ENCODE results near the gene GRIK2. TPM values are rescaled to one million over a fixed set of nuclear protein-coding genes. Genes with fewer than 3 reads are reported as not detected.

Gene GRIK2
- total RNA-seq, 1 donor from 2014 or later: not detected

DNA sequence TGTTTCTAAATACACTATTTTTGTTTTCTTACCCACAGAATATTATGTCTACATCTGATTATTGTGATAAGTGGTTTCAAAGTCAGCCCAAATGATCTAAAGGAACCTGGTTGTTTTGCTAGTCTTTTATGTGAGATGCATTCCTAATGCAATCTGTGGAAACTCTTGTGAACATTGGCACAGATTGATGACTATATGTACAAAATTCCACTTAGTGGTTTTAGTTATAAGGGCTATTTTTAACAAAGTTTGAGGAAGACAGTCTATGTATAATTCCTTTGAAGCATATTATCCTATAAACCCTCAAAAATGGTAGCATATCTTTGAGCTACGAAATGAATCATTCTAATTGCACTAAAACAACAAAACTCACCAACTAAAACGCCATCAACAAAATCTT is 140.9 kb downstream of the GRIK2 start:
- intact Hi-C loops (cut with micrococcal nuclease): no loop called here

GRCh38 chr6:101534821-101535220 is 141.3 kb downstream of the GRIK2 start:
- intact Hi-C loops (cut with micrococcal nuclease): no loop called here

GRCh38 chr6:101537753-101538316 is 144.3 kb downstream of the GRIK2 start:
- intact Hi-C loops (cut with micrococcal nuclease): no loop called here

GRCh38 chr6:101539510-101540245 is 146.2 kb downstream of the GRIK2 start:
- intact Hi-C loops (cut with micrococcal nuclease): no loop called here

- intact Hi-C loops (cut with micrococcal nuclease): no loop called here
Measured at GRCh38 chr6:101541894-101542293, 148.4 kb downstream of the GRIK2 start.

DNA sequence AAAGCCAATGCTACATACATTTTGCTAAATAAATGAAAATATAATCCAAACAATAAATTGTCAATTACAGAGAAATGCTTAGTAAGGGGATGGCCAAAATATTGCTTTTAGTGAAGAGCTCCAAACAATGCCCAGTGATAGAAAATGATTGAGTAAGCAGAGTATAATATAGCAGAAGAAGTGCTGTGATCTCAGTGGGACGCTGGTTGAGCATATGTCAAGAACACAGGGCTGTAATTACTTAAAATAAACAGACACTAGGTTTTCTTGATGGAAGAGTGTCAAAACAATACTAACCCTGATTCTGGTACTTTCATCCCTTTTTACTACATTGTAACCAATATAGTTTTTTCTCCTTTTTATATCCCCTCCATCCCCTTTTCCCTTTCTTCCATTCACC is 150.3 kb downstream of the GRIK2 start:
- intact Hi-C loops (cut with micrococcal nuclease): no loop called here

DNA sequence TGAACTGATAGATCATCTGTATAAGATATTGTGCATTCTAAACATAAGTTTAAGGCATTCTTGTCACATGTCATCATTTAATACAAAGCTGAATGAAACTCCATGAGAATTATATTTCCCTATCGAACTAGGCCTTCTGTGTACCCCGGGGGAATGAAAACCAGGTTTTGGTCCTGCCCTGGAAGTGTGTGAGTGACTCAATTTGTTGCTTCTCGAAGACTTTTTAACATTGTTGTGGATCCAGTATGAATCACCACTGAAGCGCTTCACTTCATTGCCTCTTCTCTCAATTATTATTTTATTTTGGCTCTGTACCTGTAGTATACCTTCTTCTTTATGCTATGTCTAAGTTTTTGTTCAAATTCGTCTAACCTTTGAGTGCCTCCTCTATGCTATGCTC is 150.8 kb downstream of the GRIK2 start:
- intact Hi-C loops (cut with micrococcal nuclease): no loop called here

- intact Hi-C loops (cut with micrococcal nuclease): no loop called here
Measured at GRCh38 chr6:101545191-101545590, 151.7 kb downstream of the GRIK2 start.

DNA sequence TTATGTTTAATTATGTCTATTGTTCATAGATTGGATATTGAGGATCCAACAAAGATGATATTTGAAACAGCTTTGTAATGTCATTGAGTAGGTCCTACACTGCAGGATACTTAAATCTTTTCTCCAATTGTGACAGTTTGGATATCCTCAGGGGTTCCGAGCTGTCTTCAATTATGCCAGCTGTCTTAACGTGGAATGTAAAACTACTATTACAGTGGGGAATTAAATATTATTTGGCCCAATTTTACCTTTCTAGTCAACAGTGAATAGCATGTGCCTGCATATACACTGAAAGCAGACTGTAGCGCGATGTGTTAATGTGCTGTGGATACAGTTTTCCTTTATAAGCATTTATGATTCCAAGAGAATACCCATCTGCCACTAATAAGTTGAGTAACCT is 156.9 kb downstream of the GRIK2 start:
- intact Hi-C loops (cut with micrococcal nuclease): no loop called here

DNA sequence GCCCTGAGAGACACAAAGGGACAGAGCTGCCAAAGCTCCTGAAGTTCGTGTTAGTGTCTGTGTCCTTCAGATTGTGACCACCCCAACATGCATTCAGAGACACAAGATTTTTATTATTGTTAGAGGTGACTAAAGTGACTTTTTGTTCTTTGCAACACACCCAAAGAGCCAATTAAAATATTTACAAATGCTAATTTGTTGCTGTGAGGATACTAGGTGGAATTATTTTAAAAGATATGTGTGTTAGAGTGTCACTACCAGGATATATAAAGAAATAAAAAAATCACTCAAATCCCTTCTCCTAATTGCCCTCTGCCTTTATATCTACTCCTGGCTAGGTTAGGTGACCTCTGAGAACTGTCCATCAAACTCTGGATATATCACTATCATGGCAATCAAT is 160.7 kb downstream of the GRIK2 start:
- intact Hi-C loops (cut with micrococcal nuclease): no loop called here

- intact Hi-C loops (cut with micrococcal nuclease): no loop called here
Measured at GRCh38 chr6:101558712-101559111, 165.2 kb downstream of the GRIK2 start.

DNA sequence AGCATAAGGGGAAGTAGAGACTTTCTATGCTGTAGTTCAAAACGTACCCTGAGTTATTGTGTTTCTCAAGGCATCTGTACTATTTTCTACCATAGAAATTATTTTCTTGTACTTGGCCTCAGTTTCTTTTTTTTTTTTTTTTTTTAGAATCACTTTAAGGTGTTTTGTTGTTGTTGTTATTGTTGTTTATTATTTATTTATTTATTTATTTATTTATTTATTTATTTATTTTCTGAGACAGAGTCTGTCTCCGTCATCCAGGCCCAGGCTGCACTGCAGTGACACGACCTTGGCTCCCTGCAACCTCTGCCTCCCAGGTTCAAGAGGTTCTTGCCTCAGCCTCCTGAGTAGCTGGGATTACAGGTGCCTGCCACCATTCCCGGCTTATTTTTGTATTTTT is 179.1 kb downstream of the GRIK2 start:
- intact Hi-C loops (cut with micrococcal nuclease): no loop called here

DNA sequence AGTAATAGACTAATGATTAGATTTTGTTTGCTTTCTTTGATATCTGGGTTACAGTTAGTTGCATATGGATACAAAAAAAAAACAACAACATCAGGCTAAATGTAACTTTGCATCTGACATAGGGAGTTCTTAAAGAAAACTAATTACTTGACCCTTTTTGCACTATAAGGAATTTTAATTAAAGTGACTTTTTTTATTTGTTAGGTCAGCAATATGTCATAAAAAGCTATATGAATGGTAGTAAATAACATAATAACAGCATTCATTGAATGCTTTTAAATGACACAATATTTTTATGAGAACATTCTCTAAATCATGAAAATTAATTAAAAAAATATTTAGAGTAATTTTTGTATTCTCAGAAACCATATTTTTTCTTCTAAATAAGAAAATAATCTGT is 183.6 kb downstream of the GRIK2 start:
- intact Hi-C loops (cut with micrococcal nuclease): no loop called here

DNA sequence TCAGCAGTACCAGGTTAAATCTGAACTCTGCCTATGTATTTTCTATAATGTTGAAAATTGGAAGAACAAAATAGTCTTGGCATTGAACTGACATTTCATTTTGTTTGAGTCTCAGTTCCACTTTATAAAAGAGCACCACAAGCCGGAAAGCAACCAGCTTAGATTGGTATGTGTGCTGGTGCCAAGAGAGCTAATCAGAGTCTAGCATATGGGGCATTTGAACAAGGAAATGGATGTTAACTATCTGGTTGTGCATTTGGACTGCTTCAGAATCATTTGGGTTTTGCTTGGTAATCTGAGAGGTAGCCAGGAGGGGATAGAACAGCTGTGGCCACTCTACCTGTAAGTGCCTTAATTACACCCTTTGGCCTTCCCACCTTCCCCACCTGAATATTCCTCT is 184.8 kb downstream of the GRIK2 start:
- intact Hi-C loops (cut with micrococcal nuclease): no loop called here

GRCh38 chr6:101582792-101583191 is 189.3 kb downstream of the GRIK2 start:
- intact Hi-C loops (cut with micrococcal nuclease): no loop called here

DNA sequence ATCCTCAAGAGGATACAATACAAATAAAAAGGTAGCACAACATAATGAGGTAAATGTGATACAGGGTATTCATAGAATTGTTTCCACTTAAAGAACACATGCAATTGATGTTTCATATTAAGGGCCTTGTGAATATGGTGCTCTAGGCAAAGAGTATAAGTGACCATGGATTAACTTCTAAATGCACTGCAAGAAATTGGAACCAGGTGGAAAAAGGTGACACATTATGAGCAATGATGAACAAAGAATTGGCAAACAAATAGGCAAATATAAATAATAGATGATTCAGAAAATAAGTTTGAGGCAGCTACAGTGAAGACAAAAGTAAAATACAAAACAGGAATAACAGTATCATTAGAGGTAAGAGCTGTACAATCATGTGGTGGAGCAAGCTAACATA is 192.0 kb downstream of the GRIK2 start:
- intact Hi-C loops (cut with micrococcal nuclease): no loop called here

- intact Hi-C loops (cut with micrococcal nuclease): no loop called here
Measured at GRCh38 chr6:101588343-101588742, 194.8 kb downstream of the GRIK2 start.

GRCh38 chr6:101595276-101595675 is 201.8 kb downstream of the GRIK2 start:
- intact Hi-C loops (cut with micrococcal nuclease): no loop called here

DNA sequence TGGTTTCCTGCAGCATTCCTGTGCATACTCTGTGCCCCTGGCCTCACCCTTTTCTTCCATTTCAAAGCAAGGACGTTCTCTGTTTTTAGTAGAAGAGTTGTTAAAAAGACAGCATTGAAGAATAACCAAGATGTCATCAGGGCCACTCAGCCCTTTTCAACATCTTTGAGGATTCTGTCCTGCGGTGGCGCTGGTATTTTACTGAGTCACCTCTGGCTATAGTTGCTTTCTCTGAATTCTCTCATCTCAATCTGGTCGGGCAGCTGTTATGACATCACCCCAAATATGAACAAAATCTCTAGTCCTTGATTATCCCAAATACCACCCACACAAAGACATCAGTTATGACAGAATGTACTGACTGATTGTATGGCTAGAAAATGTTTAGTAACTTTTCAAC is 204.2 kb downstream of the GRIK2 start:
- intact Hi-C loops (cut with micrococcal nuclease): no loop called here

GRCh38 chr6:101605426-101605825 is 211.9 kb downstream of the GRIK2 start:
- intact Hi-C loops (cut with micrococcal nuclease): no loop called here

DNA sequence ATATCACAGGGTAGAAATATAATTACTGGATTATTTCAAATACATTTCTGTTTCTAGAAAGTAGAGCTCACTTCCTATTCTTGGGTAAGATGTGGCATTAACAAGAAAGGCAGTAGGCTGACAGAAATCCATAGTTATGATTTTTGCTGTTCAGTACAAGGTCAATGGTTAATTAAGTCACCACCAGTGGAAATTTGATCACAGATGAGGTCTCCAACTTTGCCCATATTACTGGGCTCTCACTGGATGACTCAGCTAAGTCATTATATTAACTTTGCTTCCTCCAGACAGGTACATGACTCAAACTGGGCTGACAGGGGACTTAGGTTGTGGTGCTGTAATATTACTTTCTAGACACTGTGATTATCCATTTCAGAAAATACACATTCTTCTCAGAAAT is 212.4 kb downstream of the GRIK2 start:
- intact Hi-C loops (cut with micrococcal nuclease): no loop called here

- intact Hi-C loops (cut with micrococcal nuclease): no loop called here
Measured at GRCh38 chr6:101607111-101607690, 213.7 kb downstream of the GRIK2 start.

DNA sequence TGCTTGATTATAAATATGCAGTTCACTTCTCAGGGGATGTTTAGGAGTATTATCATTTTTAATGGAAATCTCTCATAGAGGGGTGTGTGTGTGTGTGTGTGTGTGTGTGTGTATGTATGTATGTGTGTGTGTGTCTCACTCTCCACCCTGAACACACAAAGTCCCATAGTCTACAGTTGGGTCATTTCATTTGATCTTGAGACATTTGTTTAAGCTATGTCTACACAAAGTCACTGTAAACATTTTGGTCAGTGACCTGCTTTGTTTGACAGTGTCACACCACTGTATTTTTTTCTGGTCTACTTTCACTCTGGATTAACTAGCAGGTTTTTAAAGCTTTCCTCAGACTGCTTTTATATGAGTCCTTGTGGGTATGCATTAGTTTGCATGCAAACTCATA is 215.2 kb downstream of the GRIK2 start:
- intact Hi-C loops (cut with micrococcal nuclease): no loop called here
